Subcutaneous abdominal adipose tissue (tissue), 5 donors: Measurements from ENCODE around the gene CTPS2.

Source experiments
- H3K27ac ChIP-seq: one replicate; pipeline ENCODE4 v1.7.0; 2013; ENCODE audit warnings: low read depth, mild to moderate bottlenecking, inconsistent platforms, low read length, moderate library complexity
- H3K27me3 ChIP-seq, 5 donors: one replicate each; pipeline ENCODE4 v1.7.0; 2013; ENCODE audit warnings: low read length in 5 of 5, inconsistent platforms in 1 of 5; ENCODE audit not compliant: control insufficient read depth in 5 of 5, insufficient read depth in 4 of 5
- H3K36me3 ChIP-seq, 5 donors: one replicate each; pipeline ENCODE4 v1.7.0; 2013; ENCODE audit warnings: low read length in 5 of 5; ENCODE audit not compliant: control insufficient read depth in 5 of 5, insufficient read depth in 5 of 5
- H3K4me1 ChIP-seq, 5 donors: one replicate each; pipeline ENCODE4 v1.7.0; 2013; ENCODE audit warnings: low read length in 5 of 5, mild to moderate bottlenecking in 3 of 5, moderate library complexity in 1 of 5; ENCODE audit not compliant: control insufficient read depth in 5 of 5, insufficient read depth in 5 of 5
- H3K4me3 ChIP-seq, 5 donors: one replicate each; pipeline ENCODE4 v1.7.0; 2013; ENCODE audit warnings: low read length in 5 of 5, low read depth in 1 of 5
- H3K9ac ChIP-seq, 5 donors: one replicate each; pipeline ENCODE4 v1.7.0; 2013; ENCODE audit warnings: low read length in 5 of 5, mild to moderate bottlenecking in 4 of 5, moderate library complexity in 3 of 5
- H3K9me3 ChIP-seq, 5 donors: one replicate each; pipeline ENCODE4 v1.7.0; 2013; ENCODE audit warnings: low read length in 5 of 5; ENCODE audit not compliant: control insufficient read depth in 5 of 5
- donor health status: healthy.
- donor health status: healthy.
- donor health status: healthy.
- donor health status: healthy.
- donor health status: healthy.

The CTPS2 gene

GRCh38 chrX:16699389-16699788 lies 13.1 kb downstream of the CTPS2 start:
- Histone ChIP-seq H3K9me3 (no peaks in the 10 kb centered on the region), H3K4me3 (no peak overlapping the region)

DNA sequence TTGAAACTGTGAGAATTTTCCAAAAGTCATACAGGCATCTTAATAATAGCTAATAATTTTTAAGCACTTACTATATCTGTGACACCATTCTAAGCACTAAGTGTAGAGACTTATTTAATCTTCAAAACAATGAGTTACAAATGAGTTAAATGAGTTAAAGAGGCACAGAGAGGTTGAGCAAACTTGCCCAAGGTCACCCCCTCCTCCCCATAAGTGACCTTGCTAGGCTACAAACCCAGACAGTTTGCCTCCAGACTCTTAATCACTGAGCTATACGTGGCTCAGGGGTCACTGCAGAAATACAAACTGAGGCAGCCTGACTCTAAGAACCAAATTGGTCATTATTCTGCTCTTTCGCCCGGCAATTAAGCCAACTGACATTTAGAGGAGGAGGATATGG lies 15.5 kb downstream of the CTPS2 start:
- H3K9me3 ChIP-seq, result no peaks in the 10 kb centered on the region
- H3K27me3 ChIP-seq, result peaks cover 0 to 10% (median 4%) of the 10 kb centered on the region in 5 donors
- no peak overlapping the region for H3K9ac ChIP-seq
- H3K4me3 ChIP-seq, result no peak overlapping the region
- H3K27ac ChIP-seq, result no peak overlapping the region
- no peaks in the 10 kb centered on the region for H3K4me1 ChIP-seq
- peaks cover 6 to 25% (median 15%) of the 10 kb centered on the region in 5 donors for H3K36me3 ChIP-seq

More at GRCh38 chrX:16699389-16699788, 13.1 kb downstream of the CTPS2 start:
- Histone ChIP-seq H3K4me1 (no peaks in the 10 kb centered on the region), H3K27me3 (peaks cover 0 to 9% (median 3%) of the 10 kb centered on the region in 5 donors), H3K9ac (no peak overlapping the region), H3K27ac (no peak overlapping the region), H3K36me3 (peaks cover 5 to 16% (median 6%) of the 10 kb centered on the region in 5 donors)

DNA sequence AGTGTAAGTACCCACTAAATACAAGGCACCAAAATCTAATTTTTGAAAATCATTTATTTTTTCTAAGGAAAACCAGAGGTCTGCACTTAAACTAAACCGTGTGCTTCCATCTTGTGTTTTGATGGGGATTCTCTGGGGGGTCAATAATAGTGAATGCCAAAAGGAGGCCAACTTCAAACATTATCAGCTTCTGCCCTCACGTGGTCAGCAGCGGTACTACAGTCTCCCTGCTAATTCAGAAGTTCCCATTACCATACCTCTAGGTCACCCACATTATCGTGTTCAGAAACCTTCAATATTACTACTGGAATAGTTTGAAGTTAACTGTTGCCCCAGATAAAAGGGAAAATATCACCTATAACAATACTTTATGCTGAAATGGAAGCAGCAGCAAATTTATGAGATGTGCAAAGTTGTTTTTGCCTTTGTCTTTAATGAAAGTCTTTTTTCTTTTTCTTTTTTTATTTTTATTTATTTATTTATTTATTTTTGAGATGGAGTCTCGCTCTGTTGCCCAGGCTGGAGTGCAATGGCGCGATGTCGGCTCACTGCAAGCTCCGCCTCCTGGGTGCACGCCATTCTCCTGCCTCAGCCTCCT lies 17.3 kb downstream of the CTPS2 start:
- no peak overlapping the region for H3K4me3 ChIP-seq
- H3K27ac ChIP-seq, result no peak overlapping the region
- peaks cover 0 to 12% (median 4%) of the 10 kb centered on the region in 5 donors for H3K27me3 ChIP-seq
- H3K4me1 ChIP-seq, result no peaks in the 10 kb centered on the region
- H3K9me3 ChIP-seq, result no peaks in the 10 kb centered on the region
- no peak overlapping the region for H3K9ac ChIP-seq
- peaks cover 9 to 37% (median 25%) of the 10 kb centered on the region in 5 donors for H3K36me3 ChIP-seq

- Histone ChIP-seq H3K27ac (no peak overlapping the region), H3K9ac (no peak overlapping the region), H3K9me3 (no peaks in the 10 kb centered on the region), H3K36me3 (peaks cover 13 to 54% (median 29%) of the 10 kb centered on the region in 5 donors), H3K4me1 (no peaks in the 10 kb centered on the region), H3K27me3 (peaks cover 0 to 6% (median 2%) of the 10 kb centered on the region in 5 donors), H3K4me3 (no peak overlapping the region)
These were observed 25.0 kb downstream of the CTPS2 start for GRCh38 chrX:16687514-16687913.

GRCh38 chrX:16683007-16683664 lies 29.3 kb downstream of the CTPS2 start:
- Histone ChIP-seq H3K27me3 (peaks cover 0 to 8% (median 2%) of the 10 kb centered on the region in 5 donors), H3K36me3 (peaks cover 6 to 48% (median 22%) of the 10 kb centered on the region in 5 donors), H3K9me3 (no peaks in the 10 kb centered on the region), H3K9ac (no peak overlapping the region), H3K4me1 (no peaks in the 10 kb centered on the region), H3K4me3 (no peak overlapping the region), H3K27ac (no peak overlapping the region)

GRCh38 chrX:16678689-16679088 lies 33.8 kb downstream of the CTPS2 start:
- H3K4me1 ChIP-seq, result no peaks in the 10 kb centered on the region
- H3K9me3 ChIP-seq, result no peaks in the 10 kb centered on the region
- no peak overlapping the region for H3K27ac ChIP-seq
- no peak overlapping the region for H3K4me3 ChIP-seq
- peaks cover 0 to 4% (median 2%) of the 10 kb centered on the region in 5 donors for H3K27me3 ChIP-seq
- H3K36me3 ChIP-seq, result peaks cover 9 to 30% (median 21%) of the 10 kb centered on the region in 5 donors
- no peak overlapping the region for H3K9ac ChIP-seq

DNA sequence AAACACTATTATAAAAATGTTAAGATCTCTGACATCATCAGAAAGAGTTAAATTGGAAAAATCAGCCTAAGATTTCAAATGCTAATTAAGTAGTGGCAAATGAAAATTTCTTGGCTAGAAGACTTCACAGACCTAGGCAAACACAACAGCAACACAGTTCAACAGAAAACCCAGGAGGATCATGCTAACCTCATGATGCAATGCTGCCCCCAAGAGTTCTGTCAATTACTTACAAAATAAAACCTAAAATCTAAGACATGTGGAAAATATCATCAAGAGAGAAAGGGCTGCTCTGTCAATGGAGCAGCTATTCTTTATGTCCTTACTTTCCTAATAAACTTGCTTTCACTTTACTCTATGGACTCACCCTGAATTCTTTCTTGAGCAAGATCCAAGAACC lies 41.5 kb downstream of the CTPS2 start:
- Histone ChIP-seq H3K36me3 (peaks cover 0 to 12% (median 10%) of the 10 kb centered on the region in 5 donors), H3K27me3 (peaks cover 0 to 7% (median 5%) of the 10 kb centered on the region in 5 donors), H3K4me3 (no peak overlapping the region), H3K9ac (no peak overlapping the region), H3K27ac (no peak overlapping the region), H3K9me3 (no peaks in the 10 kb centered on the region), H3K4me1 (no peaks in the 10 kb centered on the region)

GRCh38 chrX:16666541-16666940 lies 45.9 kb downstream of the CTPS2 start:
- peaks cover 0 to 15% (median 5%) of the 10 kb centered on the region in 5 donors for H3K27me3 ChIP-seq
- no peak overlapping the region for H3K9ac ChIP-seq
- H3K36me3 ChIP-seq, result peaks cover 3 to 16% (median 13%) of the 10 kb centered on the region in 5 donors
- no peak overlapping the region for H3K4me3 ChIP-seq
- H3K27ac ChIP-seq, result no peak overlapping the region
- H3K4me1 ChIP-seq, result no peaks in the 10 kb centered on the region
- H3K9me3 ChIP-seq, result no peaks in the 10 kb centered on the region

GRCh38 chrX:16665089-16665488 lies 47.4 kb downstream of the CTPS2 start:
- Histone ChIP-seq H3K4me1 (no peaks in the 10 kb centered on the region), H3K27ac (no peak overlapping the region), H3K27me3 (peaks cover 0 to 15% (median 5%) of the 10 kb centered on the region in 5 donors)

DNA sequence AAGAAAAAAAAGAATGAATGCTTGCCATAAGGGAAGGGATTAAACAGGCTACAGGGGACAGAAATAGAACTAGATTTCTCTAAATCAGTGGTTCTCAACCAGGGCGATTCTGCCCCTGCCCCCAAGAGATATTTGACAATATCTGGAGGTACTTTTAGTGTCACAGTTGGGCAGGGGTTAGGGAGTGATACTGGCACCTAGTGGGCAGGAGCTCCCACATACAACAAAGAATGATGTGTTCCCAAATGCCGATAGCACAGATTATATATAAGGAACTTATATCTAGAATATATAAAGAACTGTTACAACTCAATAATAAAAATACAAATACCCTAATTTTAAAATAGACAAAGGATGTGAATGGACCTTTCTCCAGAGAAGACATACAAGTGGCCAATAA lies 47.8 kb downstream of the CTPS2 start:
- Histone ChIP-seq H3K4me1 (no peaks in the 10 kb centered on the region), H3K36me3 (peaks cover 3 to 16% (median 10%) of the 10 kb centered on the region in 5 donors), H3K9me3 (no peaks in the 10 kb centered on the region), H3K9ac (no peak overlapping the region), H3K4me3 (no peak overlapping the region), H3K27me3 (peaks cover 0 to 15% (median 5%) of the 10 kb centered on the region in 5 donors), H3K27ac (no peak overlapping the region)

More at GRCh38 chrX:16665089-16665488, 47.4 kb downstream of the CTPS2 start:
- Histone ChIP-seq H3K36me3 (peaks cover 3 to 16% (median 13%) of the 10 kb centered on the region in 5 donors), H3K4me3 (no peak overlapping the region), H3K9ac (no peak overlapping the region), H3K9me3 (no peaks in the 10 kb centered on the region)
